GM23338 (cell line): Measurements from ENCODE around the gene SMTNL2. TPM values are rescaled to one million over a fixed set of nuclear protein-coding genes. Genes with fewer than 3 reads are reported as not detected.

Experiments used
- ATAC-seq: fragments of 200-7000 bp; cut with Tn5 transposase; 3 replicates; pipeline ENCODE4 v1.9.1; 2020
- DNase-seq: peaks from one replicate; pipeline ENCODE4 v3.0.0-alpha.2; 2015; ENCODE audit warnings: low spot score
- H2AFZ ChIP-seq: fragments of 200-600 bp; sonication (generic); 2 replicates; pipeline ENCODE4 v1.8.0; 2016; ENCODE audit warnings: antibody characterized with exemption, mild to moderate bottlenecking, moderate library complexity
- H3F3A ChIP-seq: fragments of 200-600 bp; sonication (generic); replicated peaks from 2 replicates; pipeline ENCODE4 v1.8.0; 2017; ENCODE audit warnings: antibody characterized with exemption, mixed run types, low read depth
- H3K27ac ChIP-seq: fragments of 200-600 bp; sonication (generic); 2 replicates; pipeline ENCODE4 v1.6.1; 2016; ENCODE audit warnings: low read depth
- H3K27me3 ChIP-seq: fragments of 200-600 bp; sonication (generic); 2 replicates; pipeline ENCODE4 v1.8.0; 2016; ENCODE audit warnings: mild to moderate bottlenecking, mixed run types, moderate library complexity; ENCODE audit not compliant: insufficient read depth
- H3K36me3 ChIP-seq: fragments of 200-600 bp; sonication (generic); 2 replicates; pipeline ENCODE4 v1.8.0; 2016; ENCODE audit warnings: mild to moderate bottlenecking; ENCODE audit not compliant: insufficient read depth
- H3K4me1 ChIP-seq: fragments of 200-600 bp; sonication (generic); 2 replicates; pipeline ENCODE4 v1.8.0; 2016; ENCODE audit warnings: mild to moderate bottlenecking, moderate library complexity; ENCODE audit not compliant: insufficient read depth
- H3K4me2 ChIP-seq: fragments of 200-600 bp; sonication (generic); 2 replicates; pipeline ENCODE4 v1.7.1; 2017; ENCODE audit warnings: mixed run types
- H3K4me3 ChIP-seq: fragments of 200-600 bp; sonication (generic); 2 replicates; pipeline ENCODE4 v1.6.1; 2016; ENCODE audit warnings: mixed run types
- H3K79me2 ChIP-seq: fragments of 200-600 bp; sonication (generic); replicated peaks from 2 replicates; pipeline ENCODE4 v1.8.0; 2017; ENCODE audit warnings: mild to moderate bottlenecking; ENCODE audit not compliant: insufficient read depth
- H3K9me2 ChIP-seq: fragments of 200-600 bp; sonication (generic); 2 replicates; pipeline ENCODE4 v1.8.0; 2017; ENCODE audit not compliant: insufficient read depth
- H4K20me1 ChIP-seq: fragments of 200-600 bp; sonication (generic); replicated peaks from 2 replicates; pipeline ENCODE4 v1.8.0; 2017; ENCODE audit warnings: mild to moderate bottlenecking; ENCODE audit not compliant: insufficient read depth
- H3K27ac Mint-ChIP-seq: 2 replicates; pipeline ENCODE4 v1.8.0; 2020; ENCODE audit warnings: inconsistent platforms, mild to moderate bottlenecking, moderate library complexity, mixed read lengths
- H3K27me3 Mint-ChIP-seq: 3 replicates; pipeline ENCODE4 v1.8.0; 2022; ENCODE audit warnings: low read depth, mild to moderate bottlenecking, moderate library complexity, mixed read lengths, inconsistent platforms; ENCODE audit not compliant: insufficient read depth, poor library complexity
- H3K36me3 Mint-ChIP-seq: 3 replicates; pipeline ENCODE4 v1.8.0; 2021; ENCODE audit warnings: low read depth, mild to moderate bottlenecking, inconsistent platforms, moderate library complexity, mixed read lengths
- H3K4me1 Mint-ChIP-seq: 3 replicates; pipeline ENCODE4 v1.8.0; 2020; ENCODE audit warnings: mild to moderate bottlenecking, inconsistent platforms, mixed read lengths
- H3K4me3 Mint-ChIP-seq: 3 replicates; pipeline ENCODE4 v1.8.0; 2021; ENCODE audit warnings: moderate library complexity, mild to moderate bottlenecking, inconsistent platforms, mixed read lengths
- H3K9me3 Mint-ChIP-seq: 3 replicates; pipeline ENCODE4 v1.8.0; 2020; ENCODE audit warnings: moderate library complexity, mild to moderate bottlenecking, inconsistent platforms, mixed read lengths
- CREB1 ChIP-seq: fragments of 250-450 bp; sonication (Bioruptor Pico); IDR thresholded peaks from 2 replicates; pipeline ENCODE4 v1.5.0; 2020; ENCODE audit warnings: low read depth, mild to moderate bottlenecking, moderate library complexity
- ETS1 ChIP-seq: IDR thresholded peaks from 2 replicates; pipeline ENCODE4 v1.6.1; 2016; ENCODE audit warnings: antibody characterized with exemption
- EZH2 ChIP-seq: fragments of 200-600 bp; sonication (generic); IDR thresholded peaks from one replicate; pipeline ENCODE4 v1.8.0; 2017; ENCODE audit warnings: antibody characterized with exemption, mild to moderate bottlenecking, low read depth; ENCODE audit not compliant: unreplicated experiment
- JUNB ChIP-seq: IDR thresholded peaks from one replicate; pipeline ENCODE4 v1.6.1; 2016; ENCODE audit warnings: antibody characterized with exemption; ENCODE audit not compliant: unreplicated experiment
- POLR2AphosphoS5 ChIP-seq: IDR thresholded peaks from 2 replicates; pipeline ENCODE4 v1.6.1; 2016; ENCODE audit warnings: antibody characterized with exemption, low read depth
- REST ChIP-seq: IDR thresholded peaks from one replicate; pipeline ENCODE4 v1.6.1; 2018; ENCODE audit warnings: antibody characterized with exemption; ENCODE audit not compliant: unreplicated experiment
- long read RNA-seq: library from polyadenylated mRNA; unstranded; transcript quantifications from one replicate; pipeline ENCODE4 v2.0.0, GENCODE V29; 2020; ENCODE audit not compliant: unreplicated experiment
- polyA plus RNA-seq: library from polyadenylated mRNA; unstranded; fragments of >200 nt; fragmentation: Nextera tagmentation; extraction: Ambion mirVana; gene quantifications from 2 replicates; pipeline ENCODE4 v1.2.1, GENCODE V29; 2016
- total RNA-seq: library from RNA; depleted of rRNA; stranded (reverse); fragments of >200 nt; shearing (Covaris generic); gene quantifications from 2 replicates; pipeline ENCODE4 v1.2.3, GENCODE V29; 2014; rRNA removed

Gene SMTNL2
- total RNA-seq (1.7 and 4.3 TPM in 2 replicates), polyA plus RNA-seq (1.3 and 3.1 TPM in 2 replicates)
- long read RNA-seq, partial matches to known transcripts, result 1 of 4 reads
- long read RNA-seq, other reads (novel, unspliced or antisense), result 0 of 4 reads

- no peaks in the 10 kb centered on the region for H3K79me2 ChIP-seq
- no peak for TF ChIP-seq JUNB
- peak; percentile 63 for TF ChIP-seq POLR2AphosphoS5
- TF ChIP-seq REST, result no peak
- no peak for TF ChIP-seq ETS1
- TF ChIP-seq EZH2, result no peak
- no peak for TF ChIP-seq CREB1
- peak within 1 kb of the TSS; percentile 94 for H3K4me2 ChIP-seq
- H3K27ac ChIP-seq, result no peak within 1 kb of the TSS
- ATAC-seq (peak; percentile 51), DNase-seq (peak; percentile 51)
- peaks cover 39% of the 10 kb centered on the region for H3K27me3 ChIP-seq
- no peaks in the 10 kb centered on the region for H4K20me1 ChIP-seq
- H3K9me2 ChIP-seq, result no peaks in the 10 kb centered on the region
- Mint-ChIP-seq H3K9me3 (no peaks in the 10 kb centered on the region; the same call in 2 of the 3 replicates), H3K36me3 (no peaks in the 10 kb centered on the region), H3K4me1 (peaks cover 29% of the 10 kb centered on the region), H3K4me3 (peak within 1 kb of the TSS; percentile 80), H3K27ac (no peak within 1 kb of the TSS), H3K27me3 (peaks cover 39% of the 10 kb centered on the region)
- H2AFZ ChIP-seq, result peak within 1 kb of the TSS; percentile 98
- H3K4me1 ChIP-seq, result peaks cover 9% of the 10 kb centered on the region
- H3K36me3 ChIP-seq, result no peaks in the 10 kb centered on the region
- peak within 1 kb of the TSS; percentile 74 for H3K4me3 ChIP-seq
- no peaks in the 10 kb centered on the region for H3F3A ChIP-seq
These were observed at the start of gene SMTNL2 for GRCh38 chr17:4584101-4584916. Gene SMTNL2, plus strand, starts transcription at chr17:4584529. Its CDS starts 77 bp downstream, at chr17:4584606.

- peak overlapping the region; percentile 75 for H3K4me2 ChIP-seq
- H3K4me3 ChIP-seq, result peak overlapping the region; percentile 50; the same call in 1 of the 2 replicates
- Mint-ChIP-seq H3K4me3 (peak overlapping the region; percentile 65), H3K36me3 (peaks cover 22% of the 10 kb centered on the region), H3K27ac (no peak overlapping the region), H3K27me3 (peaks cover 60% of the 10 kb centered on the region), H3K9me3 (no peaks in the 10 kb centered on the region; the same call in 2 of the 3 replicates), H3K4me1 (peaks cover 21% of the 10 kb centered on the region)
- no peak for TF ChIP-seq REST
- TF ChIP-seq POLR2AphosphoS5, result peak; percentile 19; the same call in 1 of the 2 replicates
- DNase-seq, result peak; percentile 43
- ATAC-seq, result peak; percentile 11
- no peak overlapping the region for H2AFZ ChIP-seq
- no peak overlapping the region for H3K27ac ChIP-seq
- peaks cover 8% of the 10 kb centered on the region for H4K20me1 ChIP-seq
- H3F3A ChIP-seq, result peaks cover 10% of the 10 kb centered on the region
- H3K4me1 ChIP-seq, result peaks cover 7% of the 10 kb centered on the region; the same call in 1 of the 2 replicates
- peaks cover 22% of the 10 kb centered on the region for H3K27me3 ChIP-seq
- no peaks in the 10 kb centered on the region for H3K79me2 ChIP-seq
- H3K9me2 ChIP-seq, result no peaks in the 10 kb centered on the region
- no peaks in the 10 kb centered on the region; the same call in 1 of the 2 replicates for H3K36me3 ChIP-seq
These were observed 49.2 kb upstream of the SMTNL2 start for GRCh38 chr17:4534928-4535666.
